Brain microvascular endothelial cell (primary cell): ENCODE results near the gene CSF1.

Experiments used
- DNase-seq: peaks from one replicate; pipeline ENCODE4 v3.0.0-alpha.2; 2020
- H3K27ac ChIP-seq: fragments of 250-450 bp; sonication (Bioruptor Pico); 2 replicates; pipeline ENCODE4 v1.5.1; 2020; ENCODE audit warnings: mild to moderate bottlenecking, moderate library complexity
- H3K27me3 ChIP-seq: fragments of 250-450 bp; sonication (Bioruptor Pico); replicated peaks from 2 replicates; pipeline ENCODE4 v1.5.1; 2020; ENCODE audit warnings: mild to moderate bottlenecking
- H3K36me3 ChIP-seq: fragments of 250-450 bp; sonication (Bioruptor Pico); replicated peaks from 2 replicates; pipeline ENCODE4 v1.5.1; 2020; ENCODE audit warnings: mild to moderate bottlenecking
- H3K4me3 ChIP-seq: 2 replicates; pipeline ENCODE4 v1.5.1; 2011; ENCODE audit warnings: low read depth, mild to moderate bottlenecking, control low read depth, low read length, moderate library complexity
- CTCF ChIP-seq: IDR thresholded peaks from 2 replicates; pipeline ENCODE4 v1.5.1; 2011; ENCODE audit warnings: low read depth, mild to moderate bottlenecking, moderate library complexity, low read length, control low read depth, inconsistent platforms; ENCODE audit errors: missing control alignments
- in situ Hi-C: cut with HindIII; loops from 2 replicates; pipeline ENCODE4 v1.10.0; 2017; ENCODE audit warnings: low sequenced_read_pairs, low pct_ligation_motif_present

CSF1 gene

GRCh38 chr1:109975718-109976117 lies 65.1 kb downstream of the CSF1 start:
- Histone ChIP-seq H3K27me3 (no peaks in the 10 kb centered on the region), H3K27ac (no peak overlapping the region), H3K36me3 (no peaks in the 10 kb centered on the region), H3K4me3 (no peak overlapping the region)
- in situ Hi-C loops = no loop called here
- DNase-seq = peak; percentile 49
- TF ChIP-seq CTCF = no peak

GRCh38 chr1:109976762-109977161 lies 66.1 kb downstream of the CSF1 start:
- no peak overlapping the region for H3K27ac ChIP-seq
- H3K4me3 ChIP-seq = no peak overlapping the region
- in situ Hi-C loops = no loop called here
- no peak for DNase-seq
- H3K36me3 ChIP-seq = no peaks in the 10 kb centered on the region
- H3K27me3 ChIP-seq = no peaks in the 10 kb centered on the region
- TF ChIP-seq CTCF = no peak

- Histone ChIP-seq H3K27ac (no peak overlapping the region), H3K4me3 (no peak overlapping the region), H3K36me3 (no peaks in the 10 kb centered on the region), H3K27me3 (no peaks in the 10 kb centered on the region)
- in situ Hi-C loops = no loop called here
- no peak for DNase-seq
- TF ChIP-seq CTCF = no peak
Observed at GRCh38 chr1:109977225-109977624, 66.6 kb downstream of the CSF1 start.

- in situ Hi-C loops = no loop called here
- H3K36me3 ChIP-seq = no peaks in the 10 kb centered on the region
- no peak overlapping the region for H3K27ac ChIP-seq
- no peak for DNase-seq
- H3K27me3 ChIP-seq = no peaks in the 10 kb centered on the region
- H3K4me3 ChIP-seq = no peak overlapping the region
- no peak for TF ChIP-seq CTCF
Observed at GRCh38 chr1:109977657-109978378, 67.2 kb downstream of the CSF1 start.

- no peak for TF ChIP-seq CTCF
- no peak for DNase-seq
- no peaks in the 10 kb centered on the region for H3K27me3 ChIP-seq
- no peak overlapping the region for H3K27ac ChIP-seq
- in situ Hi-C loops = no loop called here
- no peaks in the 10 kb centered on the region for H3K36me3 ChIP-seq
- H3K4me3 ChIP-seq = no peak overlapping the region
Observed at GRCh38 chr1:109978761-109979488, 68.3 kb downstream of the CSF1 start.
